Panc1 (cell line): ENCODE results near the gene MKRN2. TPM values are rescaled to one million over a fixed set of nuclear protein-coding genes. Genes with fewer than 3 reads are reported as not detected.

ENCODE experiments used
- ATAC-seq: fragments of 200-7000 bp; cut with Tn5 transposase; 2 replicates; pipeline ENCODE4 v1.9.1; 2020; ENCODE audit warnings: mild to moderate bottlenecking, moderate library complexity
- BruUV-seq: library from RNA; stranded (reverse); fragments of 400-500 nt; replicated peaks from 2 replicates; lab custom pipeline; 2021; lab: Mats Ljungman, UMichigan
- CTCF ChIA-PET: fragments of 300-600 bp; sonication (Branson Sonifier 250); formaldehyde crosslinking; loops from one replicate; lab custom pipeline; 2022; ENCODE audit warnings: antibody characterized with exemption; lab: Charles Lee
- POLR2A ChIA-PET: fragments of 300-600 bp; sonication (Branson Sonifier 250); formaldehyde crosslinking; loops from one replicate; lab custom pipeline; 2022; ENCODE audit warnings: antibody characterized with exemption; lab: Charles Lee
- DNase-seq: peaks from one replicate; pipeline ENCODE4 v3.0.0-alpha.2; 2010; ENCODE audit warnings: low read depth, low spot score
- H3K27ac ChIP-seq: 2 replicates; pipeline ENCODE4 v1.5.1; 2011; ENCODE audit warnings: mild to moderate bottlenecking, low read length, inconsistent platforms
- H3K27me3 ChIP-seq: fragments of 200-500 bp; sonication (Bioruptor generic); 2 replicates; pipeline ENCODE4 v1.6.0; 2014; ENCODE audit warnings: low read length, inconsistent platforms; ENCODE audit not compliant: control insufficient read depth, insufficient read depth
- H3K36me3 ChIP-seq: fragments of 200-500 bp; sonication (Bioruptor generic); 2 replicates; pipeline ENCODE4 v1.5.1; 2014; ENCODE audit warnings: inconsistent platforms, mild to moderate bottlenecking, low read length, moderate library complexity; ENCODE audit not compliant: control insufficient read depth, insufficient read depth
- H3K4me1 ChIP-seq: 2 replicates; pipeline ENCODE4 v1.5.1; 2011; ENCODE audit warnings: inconsistent platforms, mild to moderate bottlenecking, low read length, moderate library complexity; ENCODE audit not compliant: control insufficient read depth, insufficient read depth
- H3K4me3 ChIP-seq, 2 experiments: 2 replicates each; pipeline ENCODE4 v1.5.1; 2011 to 2012; ENCODE audit warnings: low read depth in 2 of 2, low read length in 2 of 2, mild to moderate bottlenecking in 2 of 2, inconsistent platforms in 1 of 2, moderate library complexity in 1 of 2
- H3K9me3 ChIP-seq: fragments of 200-500 bp; sonication (Bioruptor generic); 2 replicates; pipeline ENCODE4 v1.5.1; 2014; ENCODE audit warnings: low read depth, mild to moderate bottlenecking, inconsistent platforms, low read length, moderate library complexity; ENCODE audit not compliant: control insufficient read depth, insufficient read depth
- CTCF ChIP-seq: fragments of 450-650 bp; IDR thresholded peaks from 2 replicates; pipeline ENCODE4 v1.5.1; 2017; ENCODE audit warnings: mild to moderate bottlenecking
- POLR2AphosphoS5 ChIP-seq: IDR thresholded peaks from 2 replicates; pipeline ENCODE4 v1.6.1; 2012; ENCODE audit warnings: mild to moderate bottlenecking, low read depth, low read length, moderate library complexity
- REST ChIP-seq, 2 experiments: IDR thresholded peaks; 2 replicates each; pipeline ENCODE4 v1.6.1; 2011 to 2012; ENCODE audit warnings: low read depth in 2 of 2, control low read depth in 1 of 2, low read length in 1 of 2, mild to moderate bottlenecking in 1 of 2, moderate library complexity in 1 of 2; ENCODE audit not compliant: insufficient read depth in 1 of 2
- SIN3A ChIP-seq: IDR thresholded peaks from 2 replicates; pipeline ENCODE4 v1.6.1; 2012; ENCODE audit warnings: low read depth, mild to moderate bottlenecking, low read length, moderate library complexity, borderline replicate concordance; ENCODE audit not compliant: insufficient read depth
- TCF7L2 ChIP-seq: IDR thresholded peaks from 2 replicates; pipeline ENCODE4 v1.6.1; 2011; ENCODE audit warnings: mild to moderate bottlenecking, low read depth, low read length, inconsistent platforms
- in situ Hi-C: cut with HindIII; loops from 2 replicates; pipeline ENCODE4 v1.10.0; 2016; ENCODE audit warnings: low sequenced_read_pairs, low pct_unique_long_range_greater_than_20kb
- intact Hi-C: fragments of 100-400 bp; cut with micrococcal nuclease; formaldehyde crosslinking; loops from one replicate; pipeline ENCODE4 v1.10.0; 2022; ENCODE audit not compliant: unreplicated experiment
- total RNA-seq: library from RNA; stranded (reverse); gene quantifications from one replicate; pipeline ENCODE4 v1.2.1, GENCODE V29; 2021; ENCODE audit not compliant: unreplicated experiment

Gene MKRN2
- total RNA-seq, 1 experiment from 2014 or later: 19.4 TPM

GRCh38 chr3:12578742-12579141, 21.9 kb downstream of the MKRN2 start:
- no TSS peak for BruUV-seq
- DNase-seq (no peak), ATAC-seq (no peak)
- in situ Hi-C loops (no loop called here), intact Hi-C loops (no loop called here)
- TF ChIP-seq REST (IDR thresholded peaks at IDR 0.05; ENCODE audit: insufficient read depth in 1 of 2, low read depth in 2 of 2, low read length in 1 of 2) (no peak), CTCF (no peak; the same call in 1 of the 2 replicates), POLR2AphosphoS5 (no peak), SIN3A (no peak), TCF7L2 (no peak)
- Histone ChIP-seq H3K4me1 (no peaks in the 10 kb centered on the region), H3K36me3 (peaks cover 3% of the 10 kb centered on the region), H3K9me3 (no peaks in the 10 kb centered on the region), H3K27ac (no peak overlapping the region), H3K27me3 (no peaks in the 10 kb centered on the region), H3K4me3 (no peak overlapping the region)
- ChIA-PET POLR2A (no interaction called here), CTCF (interaction anchor here (0.6 kb wide), 3 partner anchors 19 to 1584 kb away, joined by 3 to 5 read pairs (median 3); no protein-coding TSS in a partner anchor)

GRCh38 chr3:12579456-12579855, 22.6 kb downstream of the MKRN2 start:
- CTCF ChIA-PET: no interaction called here
- POLR2A ChIA-PET: no interaction called here

More at GRCh38 chr3:12579456-12579855, 22.6 kb downstream of the MKRN2 start:
- Histone ChIP-seq H3K27me3 (no peaks in the 10 kb centered on the region), H3K4me1 (no peaks in the 10 kb centered on the region), H3K9me3 (no peaks in the 10 kb centered on the region), H3K27ac (no peak overlapping the region), H3K4me3 (no peak overlapping the region), H3K36me3 (peaks cover 5% of the 10 kb centered on the region)
- in situ Hi-C loops: no loop called here
- no peak for TF ChIP-seq CTCF
- no peak for TF ChIP-seq TCF7L2
- no peak for TF ChIP-seq POLR2AphosphoS5
- TF ChIP-seq SIN3A: no peak
- TF ChIP-seq REST (IDR thresholded peaks at IDR 0.05; ENCODE audit: insufficient read depth in 1 of 2, low read depth in 2 of 2, low read length in 1 of 2): no peak
- DNase-seq (no peak), ATAC-seq (no peak)
- intact Hi-C loops: no loop called here
- BruUV-seq: no TSS peak
